Testis (tissue), 2 donors: ENCODE data around the gene SSR1.

Source experiments
- CTCF ChIP-seq, 3 experiments: fragments of 450-650 bp in 2 of 3; fragments of 200-600 bp in 1 of 3; sonication (generic) in 1 of 3; IDR thresholded peaks; one replicate each; pipeline ENCODE4 v1.5.1; 2016 to 2019; ENCODE audit warnings: antibody characterized with exemption in 3 of 3, mild to moderate bottlenecking in 2 of 3, moderate library complexity in 1 of 3
- POLR2A ChIP-seq: fragments of 450-650 bp; IDR thresholded peaks from one replicate; pipeline ENCODE4 v1.6.1; 2017; ENCODE audit warnings: antibody characterized with exemption, mild to moderate bottlenecking, moderate library complexity

GRCh38 chr6:7338031-7338430 is 25.0 kb upstream of the SSR1 start:
- no peak for TF ChIP-seq CTCF (IDR thresholded peaks at IDR 0.05)
- TF ChIP-seq POLR2A, result no peak
